ENCODE results near the gene PLK3. TPM values are rescaled to one million over a fixed set of nuclear protein-coding genes. Genes with fewer than 3 reads are reported as not detected.
"Not testable (repeated sequence)": the region's sequence is repeated elsewhere in the genome, so short reads cannot be mapped to it uniquely, and the experiment has no call there.

Gene PLK3
- total RNA-seq, 1 donor from 2014 or later: 128 TPM

DNA sequence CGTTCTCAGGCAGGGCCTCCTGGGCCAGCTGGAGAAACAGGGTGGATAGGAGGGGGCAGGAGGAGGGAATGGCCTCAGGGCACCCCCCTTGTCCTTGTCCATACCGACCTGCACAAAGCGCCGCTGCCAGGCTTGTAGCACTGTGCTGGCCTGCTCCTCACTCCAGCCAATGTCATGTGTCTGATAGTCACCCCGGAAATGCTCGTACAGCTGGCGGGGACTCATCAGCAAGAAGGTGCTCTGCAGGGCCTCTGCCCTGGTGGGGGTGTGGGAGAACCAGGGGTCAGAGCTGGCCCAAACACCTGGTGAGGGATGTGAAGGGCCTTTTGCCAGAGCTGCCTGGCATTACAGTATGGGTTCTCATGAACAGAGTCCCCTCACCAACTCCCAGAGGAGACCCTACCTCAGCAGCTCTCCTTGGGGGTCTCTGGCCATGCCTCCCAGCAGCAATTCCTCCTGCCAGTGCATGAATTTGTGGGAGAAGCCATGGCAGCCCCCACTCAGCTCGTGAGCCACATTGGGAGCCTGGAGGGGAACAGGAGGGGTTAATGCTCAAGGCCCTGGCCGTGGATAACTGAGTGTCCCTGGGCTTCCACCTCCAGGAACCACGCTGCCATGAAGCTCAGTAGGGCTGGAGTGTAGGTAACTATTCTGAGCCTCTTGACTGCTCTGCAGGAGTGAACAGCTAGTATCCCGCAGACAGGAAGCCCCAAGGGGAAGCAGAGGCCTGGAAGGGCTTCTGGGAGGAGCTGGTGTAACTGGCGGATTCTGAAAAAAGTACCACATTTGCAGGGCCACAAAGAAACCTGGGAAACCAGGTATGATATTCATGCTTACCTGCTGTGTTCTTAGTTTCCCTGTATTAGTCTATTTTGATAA lies 29.6 kb downstream of the PLK3 start:
- intact Hi-C loops (cut with micrococcal nuclease): no loop called here
- no peak overlapping the region for H3K4me3 Mint-ChIP-seq (ENCODE audit: low read depth)
- H3K27ac Mint-ChIP-seq: no peak overlapping the region
- H3K36me3 Mint-ChIP-seq (ENCODE audit: low read depth): no peaks in the 10 kb centered on the region
- peaks cover 5% of the 10 kb centered on the region for H3K4me1 Mint-ChIP-seq (ENCODE audit: low read depth)
- H3K27me3 Mint-ChIP-seq (ENCODE audit: low read depth): no peaks in the 10 kb centered on the region
- H3K9me3 Mint-ChIP-seq: no peaks in the 10 kb centered on the region
- DNase-seq (ENCODE audit: low spot score): no peak

GRCh38 chr1:44830900-44831304 lies 30.7 kb downstream of the PLK3 start:
- intact Hi-C loops (cut with micrococcal nuclease): no loop called here
- H3K36me3 Mint-ChIP-seq (ENCODE audit: low read depth): no peaks in the 10 kb centered on the region
- H3K27ac Mint-ChIP-seq: no peak overlapping the region
- no peaks in the 10 kb centered on the region for H3K9me3 Mint-ChIP-seq
- peaks cover 11% of the 10 kb centered on the region for H3K4me1 Mint-ChIP-seq (ENCODE audit: low read depth)
- no peaks in the 10 kb centered on the region for H3K27me3 Mint-ChIP-seq (ENCODE audit: low read depth)
- no peak overlapping the region for H3K4me3 Mint-ChIP-seq (ENCODE audit: low read depth)
- no peak for DNase-seq (ENCODE audit: low spot score)

- no peak for DNase-seq (ENCODE audit: low spot score)
Observed at GRCh38 chr1:44831516-44831915, 31.3 kb downstream of the PLK3 start.

GRCh38 chr1:44832056-44832705 lies 32.0 kb downstream of the PLK3 start:
- Mint-ChIP-seq H3K27ac (no peak overlapping the region), H3K9me3 (no peaks in the 10 kb centered on the region), H3K36me3 (ENCODE audit: low read depth) (no peaks in the 10 kb centered on the region), H3K4me3 (ENCODE audit: low read depth) (no peak overlapping the region), H3K27me3 (ENCODE audit: low read depth) (no peaks in the 10 kb centered on the region), H3K4me1 (ENCODE audit: low read depth) (peaks cover 12% of the 10 kb centered on the region)
- intact Hi-C loops (cut with micrococcal nuclease): no loop called here
- DNase-seq (ENCODE audit: low spot score): no peak

More at GRCh38 chr1:44831516-44831915, 31.3 kb downstream of the PLK3 start:
- Mint-ChIP-seq H3K27me3 (ENCODE audit: low read depth) (no peaks in the 10 kb centered on the region), H3K4me1 (ENCODE audit: low read depth) (peaks cover 12% of the 10 kb centered on the region), H3K9me3 (no peaks in the 10 kb centered on the region), H3K36me3 (ENCODE audit: low read depth) (no peaks in the 10 kb centered on the region), H3K27ac (no peak overlapping the region), H3K4me3 (ENCODE audit: low read depth) (no peak overlapping the region)
- intact Hi-C loops (cut with micrococcal nuclease): no loop called here

DNA sequence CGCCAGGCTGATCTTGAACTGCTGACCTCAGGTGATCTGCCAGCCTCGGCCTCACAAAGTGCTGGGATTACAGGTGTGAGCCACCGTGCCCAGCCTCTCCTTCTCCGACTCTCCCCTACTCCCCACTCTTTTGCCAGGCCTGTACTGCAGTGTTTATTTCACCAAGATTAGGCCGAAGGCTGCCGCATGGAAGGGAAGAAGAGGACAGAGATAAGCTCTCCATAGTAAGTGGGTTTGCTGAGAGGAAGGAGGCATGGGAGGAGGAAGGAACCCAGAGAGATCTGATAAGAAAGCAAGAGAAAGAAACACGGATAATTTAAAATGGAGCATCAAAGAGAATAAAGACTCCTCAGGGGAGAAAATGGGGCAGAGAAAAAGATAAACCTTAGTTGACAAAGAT lies 34.2 kb downstream of the PLK3 start:
- peak overlapping the region; percentile 7 for H3K27ac Mint-ChIP-seq
- H3K36me3 Mint-ChIP-seq (ENCODE audit: low read depth): no peaks in the 10 kb centered on the region
- H3K27me3 Mint-ChIP-seq (ENCODE audit: low read depth): no peaks in the 10 kb centered on the region
- peaks cover 12% of the 10 kb centered on the region for H3K4me1 Mint-ChIP-seq (ENCODE audit: low read depth)
- H3K9me3 Mint-ChIP-seq: no peaks in the 10 kb centered on the region
- no peak overlapping the region for H3K4me3 Mint-ChIP-seq (ENCODE audit: low read depth)
- intact Hi-C loops (cut with micrococcal nuclease): no loop called here
- no peak for DNase-seq (ENCODE audit: low spot score)

- H3K36me3 Mint-ChIP-seq (ENCODE audit: low read depth): no peaks in the 10 kb centered on the region
- no peaks in the 10 kb centered on the region for H3K27me3 Mint-ChIP-seq (ENCODE audit: low read depth)
- no peaks in the 10 kb centered on the region for H3K9me3 Mint-ChIP-seq
- peak; percentile 75 for DNase-seq (ENCODE audit: low spot score)
- no peak overlapping the region for H3K4me3 Mint-ChIP-seq (ENCODE audit: low read depth)
- intact Hi-C loops (cut with micrococcal nuclease): loop anchor here (2.0 to 5.0 kb wide), 2 partner anchors 151 to 175 kb away; partner anchors contain the start of genes EIF2B3 and HECTD3
- H3K27ac Mint-ChIP-seq: no peak overlapping the region
- peaks cover 12% of the 10 kb centered on the region for H3K4me1 Mint-ChIP-seq (ENCODE audit: low read depth)
Observed at GRCh38 chr1:44835738-44836675, 35.8 kb downstream of the PLK3 start.

DNA sequence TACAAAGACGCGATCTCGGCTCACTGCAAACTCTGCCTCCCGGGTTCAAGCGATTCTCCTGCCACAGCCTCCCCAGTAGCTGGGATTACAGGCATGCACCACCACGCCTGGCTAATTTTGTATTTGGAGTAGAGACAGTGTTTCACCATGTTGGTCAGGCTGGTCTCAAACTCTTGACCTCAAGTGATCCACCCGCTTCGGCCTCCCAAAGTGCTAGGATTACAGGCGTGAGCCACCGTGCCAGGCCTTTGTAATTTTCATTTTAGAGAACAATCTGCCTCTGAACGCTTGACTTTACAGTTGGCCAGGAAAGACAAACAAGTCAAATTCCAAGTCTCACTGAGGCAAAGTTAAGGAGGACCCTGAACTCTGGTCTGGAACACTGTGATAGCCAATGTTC lies 38.1 kb downstream of the PLK3 start:
- intact Hi-C loops (cut with micrococcal nuclease): loop anchor here (5.0 kb wide), 1 partner anchor 149 kb away; the partner anchor contains the start of gene EIF2B3
- not testable (repeated sequence) for H3K4me3 Mint-ChIP-seq (ENCODE audit: low read depth); H3K27ac Mint-ChIP-seq

DNA sequence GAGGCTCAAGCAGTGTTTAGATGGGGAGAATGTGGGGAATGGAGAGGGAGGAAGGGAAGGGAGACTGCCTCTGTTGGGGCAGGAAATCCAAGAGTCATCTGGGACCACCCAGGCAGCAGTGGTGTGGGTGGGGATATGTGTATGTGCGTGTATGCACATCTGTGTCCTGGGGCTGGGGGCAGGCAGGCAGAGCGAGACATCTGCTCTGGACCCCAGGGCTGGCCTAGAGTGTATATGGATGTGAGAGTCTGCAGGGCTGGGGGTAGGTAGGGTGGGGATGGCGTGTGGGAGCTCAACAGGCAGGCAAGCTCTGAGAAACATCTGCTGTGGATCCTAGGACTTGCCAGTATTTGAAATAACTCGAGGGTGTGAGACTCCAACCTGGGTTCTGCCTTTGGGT lies 39.4 kb downstream of the PLK3 start:
- Mint-ChIP-seq H3K27me3 (ENCODE audit: low read depth) (peaks cover 23% of the 10 kb centered on the region), H3K27ac (no peak overlapping the region), H3K4me1 (ENCODE audit: low read depth) (peaks cover 8% of the 10 kb centered on the region), H3K36me3 (ENCODE audit: low read depth) (peaks cover under 1% of the 10 kb centered on the region), H3K4me3 (ENCODE audit: low read depth) (no peak overlapping the region), H3K9me3 (no peaks in the 10 kb centered on the region)
- no peak for DNase-seq (ENCODE audit: low spot score)
- intact Hi-C loops (cut with micrococcal nuclease): loop anchor here (5.0 kb wide), 1 partner anchor 148 kb away; the partner anchor contains the start of gene EIF2B3

More for the DNA sequence above, 38.1 kb downstream of the PLK3 start:
- not testable (repeated sequence) for DNase-seq (ENCODE audit: low spot score); H3K36me3 Mint-ChIP-seq (ENCODE audit: low read depth); H3K9me3 Mint-ChIP-seq
- peaks cover 17% of the 10 kb centered on the region for H3K27me3 Mint-ChIP-seq (ENCODE audit: low read depth)
- H3K4me1 Mint-ChIP-seq (ENCODE audit: low read depth): peaks cover 12% of the 10 kb centered on the region

DNA sequence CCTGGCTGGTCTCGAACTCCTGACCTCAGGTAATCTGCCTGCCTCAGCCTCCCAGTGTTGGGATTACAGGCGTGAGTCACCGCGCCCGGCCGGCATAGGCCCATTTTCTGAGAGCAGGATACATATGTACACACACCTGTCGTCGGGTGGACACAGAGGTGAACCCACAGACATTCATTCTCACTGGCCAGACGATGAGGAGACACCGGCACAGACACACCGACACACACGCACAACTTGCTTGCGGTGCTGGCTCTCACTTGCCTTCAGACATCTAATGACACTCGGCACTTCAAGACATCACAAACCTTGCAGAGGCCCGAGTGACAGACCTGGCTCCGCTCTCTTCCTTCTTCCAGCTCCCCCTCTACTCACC lies 42.3 kb downstream of the PLK3 start:
- no peaks in the 10 kb centered on the region for H3K9me3 Mint-ChIP-seq
- H3K27ac Mint-ChIP-seq: no peak overlapping the region
- H3K4me3 Mint-ChIP-seq (ENCODE audit: low read depth): no peak overlapping the region
- H3K4me1 Mint-ChIP-seq (ENCODE audit: low read depth): no peaks in the 10 kb centered on the region
- intact Hi-C loops (cut with micrococcal nuclease): no loop called here
- peaks cover 12% of the 10 kb centered on the region for H3K36me3 Mint-ChIP-seq (ENCODE audit: low read depth)
- DNase-seq (ENCODE audit: low spot score): no peak
- peaks cover 26% of the 10 kb centered on the region for H3K27me3 Mint-ChIP-seq (ENCODE audit: low read depth)

DNA sequence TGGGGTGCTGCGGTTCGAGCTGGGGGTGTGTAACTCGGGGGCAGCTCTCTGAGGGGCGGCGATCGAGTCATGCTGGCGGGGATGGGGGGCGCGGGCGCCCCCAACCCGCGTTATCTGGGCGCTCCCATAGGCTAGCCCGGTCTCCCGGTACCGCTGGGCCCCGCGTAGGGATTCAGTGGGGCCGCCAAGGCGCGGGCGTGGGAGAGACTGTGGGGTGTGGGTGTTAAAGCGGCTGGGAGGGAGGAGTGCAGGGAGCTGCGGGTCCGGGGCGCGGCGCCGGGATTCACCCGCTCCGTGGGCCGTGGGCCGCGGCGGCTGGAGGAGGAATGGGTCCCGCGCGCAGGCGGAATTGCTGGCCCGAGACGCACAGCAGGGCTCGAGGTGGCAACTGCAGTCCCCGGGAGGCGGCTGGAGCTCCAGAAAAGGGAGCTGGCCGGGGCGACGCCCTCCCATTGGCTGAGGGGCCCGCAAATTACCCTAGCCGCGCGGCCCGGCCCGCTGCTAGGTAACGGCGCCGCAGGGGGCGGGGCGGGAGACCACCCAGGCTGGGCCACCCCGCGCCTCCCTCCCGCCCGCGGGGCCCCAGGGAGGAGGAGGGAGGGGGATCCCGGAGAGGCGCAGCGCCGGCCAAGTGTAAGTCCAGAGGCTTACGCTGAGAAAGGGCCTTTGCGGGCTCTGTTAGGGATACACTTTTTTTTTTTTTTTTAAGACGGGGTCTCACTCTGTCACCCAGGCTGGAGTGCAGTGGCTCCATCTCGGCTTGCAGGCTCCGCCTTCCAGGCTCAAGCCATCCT lies 42.9 kb downstream of the PLK3 start, which contains the start of gene PTCH2:
Gene PTCH2 (minus strand): TSS at position 392 of the 794 bp plus-strand sequence. CDS start 321 bp downstream, at position 71.
- Mint-ChIP-seq H3K27me3 (ENCODE audit: low read depth) (peaks cover 26% of the 10 kb centered on the region), H3K4me3 (ENCODE audit: low read depth) (no peak within 1 kb of the TSS), H3K4me1 (ENCODE audit: low read depth) (no peaks in the 10 kb centered on the region), H3K36me3 (ENCODE audit: low read depth) (peaks cover 12% of the 10 kb centered on the region), H3K9me3 (no peaks in the 10 kb centered on the region), H3K27ac (no peak within 1 kb of the TSS)
- intact Hi-C loops (cut with micrococcal nuclease): no loop called here
- DNase-seq (ENCODE audit: low spot score): no peak

DNA sequence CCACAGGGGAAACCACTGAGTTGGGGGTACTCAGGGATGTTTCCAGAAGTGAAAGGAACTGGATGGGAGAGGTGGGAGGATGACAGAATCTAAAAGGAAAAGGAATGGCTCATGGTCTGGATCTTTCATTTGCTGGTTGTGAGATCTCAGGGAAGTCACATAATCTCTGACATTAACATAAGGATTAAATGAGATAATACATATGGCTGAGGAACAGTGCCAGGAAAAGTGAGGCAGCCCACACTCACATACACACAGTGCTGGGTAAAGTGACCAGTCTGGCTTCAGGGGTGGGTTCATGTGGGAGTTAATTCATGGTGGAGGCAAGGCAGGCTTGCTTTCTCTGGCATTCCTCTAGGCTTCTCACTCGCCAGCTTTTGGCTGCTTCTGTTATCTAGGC lies 46.8 kb downstream of the PLK3 start:
- no peak for DNase-seq (ENCODE audit: low spot score)
- Mint-ChIP-seq H3K4me3 (ENCODE audit: low read depth) (no peak overlapping the region), H3K9me3 (no peaks in the 10 kb centered on the region), H3K4me1 (ENCODE audit: low read depth) (peaks cover 2% of the 10 kb centered on the region), H3K36me3 (ENCODE audit: low read depth) (peaks cover 12% of the 10 kb centered on the region), H3K27me3 (ENCODE audit: low read depth) (peaks cover 17% of the 10 kb centered on the region), H3K27ac (no peak overlapping the region)
- intact Hi-C loops (cut with micrococcal nuclease): no loop called here

DNA sequence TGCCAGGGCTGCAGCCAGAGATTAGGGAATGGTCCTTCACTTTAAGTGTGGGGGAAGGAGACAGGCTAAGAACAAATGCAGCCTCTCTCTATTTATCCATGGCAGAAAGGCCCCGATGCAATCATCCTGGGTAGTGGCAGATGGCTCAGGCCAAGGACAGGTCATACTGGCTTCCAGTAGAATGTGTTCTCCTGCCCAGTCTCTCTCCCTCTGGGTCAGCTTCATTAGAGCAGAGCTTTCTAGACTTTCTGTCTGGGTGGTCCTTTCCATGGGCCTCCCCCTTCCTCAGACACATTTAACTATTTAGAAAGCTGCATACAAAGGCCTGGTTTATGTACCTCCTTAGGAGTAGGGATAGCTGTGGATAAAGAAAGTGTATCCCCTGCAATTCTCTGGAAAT lies 47.7 kb downstream of the PLK3 start:
- peaks cover 9% of the 10 kb centered on the region for H3K27me3 Mint-ChIP-seq (ENCODE audit: low read depth)
- H3K27ac Mint-ChIP-seq: no peak overlapping the region
- H3K4me3 Mint-ChIP-seq (ENCODE audit: low read depth): no peak overlapping the region
- H3K4me1 Mint-ChIP-seq (ENCODE audit: low read depth): peaks cover 2% of the 10 kb centered on the region
- peaks cover 14% of the 10 kb centered on the region for H3K36me3 Mint-ChIP-seq (ENCODE audit: low read depth)
- intact Hi-C loops (cut with micrococcal nuclease): no loop called here
- DNase-seq (ENCODE audit: low spot score): no peak
- no peaks in the 10 kb centered on the region for H3K9me3 Mint-ChIP-seq
